HT-29 (cell line): Measurements from ENCODE around the gene SLC10A1. TPM values are rescaled to one million over a fixed set of nuclear protein-coding genes. Genes with fewer than 3 reads are reported as not detected.

Experiments
- small RNA-seq: library from RNA; depleted of rRNA; stranded (forward); fragments of <200 nt; gene quantifications from one replicate; pipeline ENCODE3, GENCODE V24; 2014
- total RNA-seq: library from RNA; depleted of rRNA; stranded (reverse); fragments of >200 nt; shearing (Covaris generic); gene quantifications from 2 replicates; pipeline ENCODE4 v1.2.3, GENCODE V29; 2014; rRNA removed

Gene SLC10A1
- total RNA-seq, 1 experiment from 2014 or later = not detected

Small RNA genes lying within 50 kb of the gene (small RNA-seq; reads per million reads assigned to genes)
- gene RF00614 = not detected

Other genes with a start within 250 kb of the SLC10A1 start
- gene CCDC177, start 222.4 kb downstream of the SLC10A1 start, total RNA-seq = not detected in 2 replicates
- gene SUSD6, start 185.6 kb downstream of the SLC10A1 start, total RNA-seq = 6.1 and 10.9 TPM in 2 replicates
- 93.3 and 126 TPM in 2 replicates for gene SRSF5, start 30.1 kb downstream of the SLC10A1 start, total RNA-seq
- not detected in 2 replicates for gene SMOC1, start 82.2 kb upstream of the SLC10A1 start, total RNA-seq